Activated naive CD8-positive, alpha-beta T cell treated with anti-CD3 and anti-CD28 coated beads, Interleukin-2, amount 50 U/mL, for 24 hours (primary cell): ENCODE results near the gene SYT17.
A peak's percentile ranks its signal among the peaks of the same experiment; 100 is the strongest.

Experiments
- ATAC-seq: fragments of 150-1000 bp; cut with Tn5 transposase; one replicate; pipeline ENCODE4 v1.10.0; 2021
- DNase-seq: peaks from one replicate; pipeline ENCODE4 v3.0.0; 2021
- H3K27ac Mint-ChIP-seq: one replicate; pipeline ENCODE4 v1.8.0; 2021; ENCODE audit warnings: mild to moderate bottlenecking, mixed read lengths
- H3K27me3 Mint-ChIP-seq: one replicate; pipeline ENCODE4 v1.8.0; 2021; ENCODE audit warnings: mixed read lengths
- H3K36me3 Mint-ChIP-seq: one replicate; pipeline ENCODE4 v1.8.0; 2021; ENCODE audit warnings: low read depth, mixed read lengths
- H3K4me1 Mint-ChIP-seq: one replicate; pipeline ENCODE4 v1.8.0; 2021; ENCODE audit warnings: mixed read lengths
- H3K4me3 Mint-ChIP-seq: one replicate; pipeline ENCODE4 v1.8.0; 2021; ENCODE audit warnings: mild to moderate bottlenecking, moderate library complexity, mixed read lengths
- H3K9me3 Mint-ChIP-seq: one replicate; pipeline ENCODE4 v1.8.0; 2021; ENCODE audit warnings: mixed read lengths

Gene SYT17

DNA sequence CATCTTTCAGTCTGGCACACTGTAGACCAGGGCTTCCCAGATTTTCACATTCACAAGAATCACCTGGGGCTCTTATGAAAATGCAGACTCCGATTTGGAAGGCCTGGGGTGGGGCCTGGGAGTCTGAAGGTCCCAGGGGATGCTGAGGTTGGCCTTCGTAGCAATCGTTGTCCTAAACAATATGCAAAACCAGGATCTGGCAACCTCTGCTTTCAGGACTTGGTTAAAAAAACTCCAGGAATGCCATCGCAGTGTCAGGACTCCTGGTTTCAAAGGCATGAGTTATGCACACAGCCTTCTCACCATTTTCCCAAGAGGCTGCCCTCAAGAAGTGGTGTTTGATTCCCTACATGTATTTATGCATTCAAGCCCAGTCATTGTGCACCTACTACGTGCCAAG, 124.1 kb downstream of the SYT17 start:
- H3K4me1 Mint-ChIP-seq: peaks cover 25% of the 10 kb centered on the region
- H3K9me3 Mint-ChIP-seq: peaks cover 15% of the 10 kb centered on the region
- DNase-seq: no peak
- no peaks in the 10 kb centered on the region for H3K36me3 Mint-ChIP-seq
- H3K27ac Mint-ChIP-seq: no peak overlapping the region
- peaks cover 13% of the 10 kb centered on the region for H3K27me3 Mint-ChIP-seq
- ATAC-seq: no peak
- no peak overlapping the region for H3K4me3 Mint-ChIP-seq

- H3K27me3 Mint-ChIP-seq: peaks cover 10% of the 10 kb centered on the region
Measured at GRCh38 chr16:19294156-19294649, 126.2 kb downstream of the SYT17 start.

GRCh38 chr16:19295393-19295792, 127.4 kb downstream of the SYT17 start:
- DNase-seq (no peak), ATAC-seq (no peak)
- peaks cover 25% of the 10 kb centered on the region for H3K4me1 Mint-ChIP-seq
- peaks cover 15% of the 10 kb centered on the region for H3K9me3 Mint-ChIP-seq
- no peak overlapping the region for H3K4me3 Mint-ChIP-seq
- peaks cover 10% of the 10 kb centered on the region for H3K27me3 Mint-ChIP-seq
- H3K27ac Mint-ChIP-seq: no peak overlapping the region
- no peaks in the 10 kb centered on the region for H3K36me3 Mint-ChIP-seq

More at GRCh38 chr16:19294156-19294649, 126.2 kb downstream of the SYT17 start:
- DNase-seq (peak; percentile 23), ATAC-seq (peak; percentile 88)
- H3K27ac Mint-ChIP-seq: peak overlapping the region; percentile 64
- H3K4me3 Mint-ChIP-seq: no peak overlapping the region
- H3K4me1 Mint-ChIP-seq: peaks cover 25% of the 10 kb centered on the region
- H3K36me3 Mint-ChIP-seq: no peaks in the 10 kb centered on the region
- H3K9me3 Mint-ChIP-seq: peaks cover 15% of the 10 kb centered on the region

DNA sequence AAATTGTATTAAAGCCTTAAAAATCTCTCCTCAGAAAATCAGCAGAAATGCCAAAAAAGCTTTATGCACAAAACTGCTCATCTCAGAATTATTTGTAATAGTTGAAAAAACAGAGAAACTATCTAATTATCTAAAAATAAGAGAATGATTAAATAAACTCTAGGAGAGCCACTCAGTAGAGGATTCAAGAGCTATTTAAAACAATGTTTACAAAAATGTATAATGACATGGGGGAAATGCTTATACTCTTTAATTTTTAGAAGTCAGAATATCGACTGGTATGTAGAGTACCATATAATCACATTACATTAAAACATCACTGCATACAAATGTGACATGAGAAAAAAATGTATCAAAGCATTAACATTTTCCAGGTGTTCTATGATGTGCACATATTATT, 129.4 kb downstream of the SYT17 start:
- DNase-seq: no peak
- Mint-ChIP-seq H3K27me3 (peaks cover 17% of the 10 kb centered on the region), H3K27ac (no peak overlapping the region), H3K36me3 (no peaks in the 10 kb centered on the region), H3K9me3 (peaks cover 15% of the 10 kb centered on the region), H3K4me3 (no peak overlapping the region), H3K4me1 (peaks cover 25% of the 10 kb centered on the region)
- no peak for ATAC-seq

- DNase-seq (no peak), ATAC-seq (no peak)
- Mint-ChIP-seq H3K27ac (no peak overlapping the region), H3K4me1 (peaks cover 8% of the 10 kb centered on the region), H3K4me3 (no peak overlapping the region), H3K9me3 (peaks cover 8% of the 10 kb centered on the region), H3K27me3 (peaks cover 14% of the 10 kb centered on the region), H3K36me3 (no peaks in the 10 kb centered on the region)
Measured at GRCh38 chr16:19299565-19299964, 131.5 kb downstream of the SYT17 start.

DNA sequence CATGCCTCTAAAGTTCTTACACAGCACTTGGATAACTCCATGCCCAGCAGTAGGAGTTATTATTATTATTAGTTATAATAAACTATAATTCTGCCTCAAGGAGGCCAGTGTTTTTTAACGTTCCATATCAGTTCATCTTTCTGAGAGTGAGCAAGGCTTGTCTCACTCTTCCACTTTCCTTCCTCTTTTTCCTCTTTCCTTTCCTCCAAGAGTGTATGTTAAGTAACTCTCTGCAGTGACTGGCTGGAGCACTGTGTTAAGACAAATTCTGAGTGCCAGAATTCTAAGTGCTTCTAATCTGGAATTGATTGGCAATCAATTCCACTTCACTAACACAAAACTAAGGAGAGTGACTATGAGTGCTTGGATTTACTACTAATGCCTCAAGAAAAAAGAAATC, 133.9 kb downstream of the SYT17 start:
- Mint-ChIP-seq H3K9me3 (no peaks in the 10 kb centered on the region), H3K4me1 (no peaks in the 10 kb centered on the region), H3K4me3 (no peak overlapping the region), H3K36me3 (no peaks in the 10 kb centered on the region), H3K27me3 (peaks cover 14% of the 10 kb centered on the region), H3K27ac (no peak overlapping the region)
- ATAC-seq (no peak), DNase-seq (no peak)

- no peaks in the 10 kb centered on the region for H3K9me3 Mint-ChIP-seq
- no peaks in the 10 kb centered on the region for H3K4me1 Mint-ChIP-seq
- DNase-seq (no peak), ATAC-seq (no peak)
- no peak overlapping the region for H3K27ac Mint-ChIP-seq
- no peak overlapping the region for H3K4me3 Mint-ChIP-seq
- H3K36me3 Mint-ChIP-seq: no peaks in the 10 kb centered on the region
- H3K27me3 Mint-ChIP-seq: peaks cover 10% of the 10 kb centered on the region
Measured at GRCh38 chr16:19304750-19305149, 136.7 kb downstream of the SYT17 start.

DNA sequence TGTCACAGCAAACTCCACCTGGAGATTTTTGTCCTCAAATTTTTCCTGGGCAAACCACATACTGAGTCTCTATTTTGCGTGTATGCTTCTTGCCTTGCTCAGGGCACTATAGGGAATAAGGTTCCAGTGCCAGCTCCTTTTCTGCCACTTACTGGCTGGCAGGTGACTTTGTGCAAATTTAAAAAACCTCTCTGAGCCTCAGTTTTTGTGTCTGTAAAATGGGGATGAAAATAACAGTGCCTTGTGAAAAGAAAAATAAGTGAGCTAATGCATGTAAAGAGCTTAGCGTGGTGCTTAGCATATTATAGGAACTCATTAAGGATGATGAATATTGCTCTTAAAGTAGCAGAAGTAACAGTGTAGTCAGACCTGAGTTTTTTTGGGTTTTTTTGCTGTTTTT, 137.4 kb downstream of the SYT17 start:
- DNase-seq (no peak), ATAC-seq (no peak)
- Mint-ChIP-seq H3K9me3 (no peaks in the 10 kb centered on the region), H3K27ac (no peak overlapping the region), H3K4me1 (no peaks in the 10 kb centered on the region), H3K36me3 (no peaks in the 10 kb centered on the region), H3K4me3 (no peak overlapping the region), H3K27me3 (peaks cover 10% of the 10 kb centered on the region)

GRCh38 chr16:19307587-19308241, 139.7 kb downstream of the SYT17 start:
- peaks cover 4% of the 10 kb centered on the region for H3K27me3 Mint-ChIP-seq
- no peaks in the 10 kb centered on the region for H3K36me3 Mint-ChIP-seq
- no peak overlapping the region for H3K4me3 Mint-ChIP-seq
- DNase-seq (peak; percentile 5), ATAC-seq (no peak)
- H3K27ac Mint-ChIP-seq: no peak overlapping the region
- H3K9me3 Mint-ChIP-seq: no peaks in the 10 kb centered on the region
- H3K4me1 Mint-ChIP-seq: no peaks in the 10 kb centered on the region

DNA sequence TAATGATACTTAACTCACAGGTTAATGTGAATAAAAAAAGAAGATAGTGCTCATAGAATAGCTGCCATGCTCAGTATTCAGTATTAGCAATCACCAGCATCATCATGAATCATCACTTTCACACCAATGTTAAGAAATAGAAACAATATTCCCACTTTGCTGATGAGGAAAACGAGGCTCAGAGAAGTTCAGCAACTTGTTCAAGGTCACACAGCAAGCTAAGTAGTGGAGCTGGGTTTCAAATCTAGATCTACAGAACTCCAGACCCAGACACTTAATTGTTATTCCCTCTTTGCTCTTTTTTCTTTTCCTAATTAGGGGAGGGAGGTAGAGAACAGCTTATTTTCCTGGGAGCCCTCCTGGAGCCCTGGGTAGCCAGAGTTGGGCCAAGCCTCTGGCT, 140.4 kb downstream of the SYT17 start:
- ATAC-seq: no peak
- Mint-ChIP-seq H3K4me3 (no peak overlapping the region), H3K36me3 (no peaks in the 10 kb centered on the region), H3K9me3 (no peaks in the 10 kb centered on the region), H3K27ac (no peak overlapping the region), H3K4me1 (no peaks in the 10 kb centered on the region), H3K27me3 (peaks cover 4% of the 10 kb centered on the region)
- no peak for DNase-seq

GRCh38 chr16:19309178-19309577, 141.1 kb downstream of the SYT17 start:
- H3K36me3 Mint-ChIP-seq: no peaks in the 10 kb centered on the region
- H3K27me3 Mint-ChIP-seq: peaks cover 2% of the 10 kb centered on the region
- DNase-seq (no peak), ATAC-seq (no peak)
- no peak overlapping the region for H3K4me3 Mint-ChIP-seq
- no peaks in the 10 kb centered on the region for H3K4me1 Mint-ChIP-seq
- no peaks in the 10 kb centered on the region for H3K9me3 Mint-ChIP-seq
- H3K27ac Mint-ChIP-seq: no peak overlapping the region

GRCh38 chr16:19314718-19315425, 146.8 kb downstream of the SYT17 start:
- peaks cover 2% of the 10 kb centered on the region for H3K27me3 Mint-ChIP-seq
- ATAC-seq: no peak
- H3K36me3 Mint-ChIP-seq: no peaks in the 10 kb centered on the region
- H3K27ac Mint-ChIP-seq: no peak overlapping the region
- DNase-seq: no peak
- H3K9me3 Mint-ChIP-seq: no peaks in the 10 kb centered on the region
- no peaks in the 10 kb centered on the region for H3K4me1 Mint-ChIP-seq
- no peak overlapping the region for H3K4me3 Mint-ChIP-seq

GRCh38 chr16:19315889-19316433, 147.9 kb downstream of the SYT17 start:
- ATAC-seq (no peak), DNase-seq (no peak)
- Mint-ChIP-seq H3K27me3 (peaks cover 2% of the 10 kb centered on the region), H3K9me3 (no peaks in the 10 kb centered on the region), H3K4me1 (no peaks in the 10 kb centered on the region), H3K36me3 (no peaks in the 10 kb centered on the region), H3K4me3 (no peak overlapping the region), H3K27ac (no peak overlapping the region)

- Mint-ChIP-seq H3K36me3 (no peaks in the 10 kb centered on the region), H3K4me1 (no peaks in the 10 kb centered on the region), H3K27me3 (peaks cover 5% of the 10 kb centered on the region), H3K9me3 (no peaks in the 10 kb centered on the region), H3K4me3 (no peak overlapping the region), H3K27ac (no peak overlapping the region)
- no peak for ATAC-seq
- no peak for DNase-seq
Measured at GRCh38 chr16:19316846-19317245, 148.8 kb downstream of the SYT17 start.
